Endothelial cell of umbilical vein (primary cell): ENCODE measurements around the gene MT1B. TPM values are rescaled to one million over a fixed set of nuclear protein-coding genes. Genes with fewer than 3 reads are reported as not detected.

Source experiments
- BruUV-seq: library from RNA; stranded (reverse); fragments of 400-500 nt; replicated peaks from 2 replicates; lab custom pipeline; 2021; lab: Mats Ljungman, UMichigan
- CTCF ChIA-PET: fragments of 300-600, 350-600 bp; sonication (Branson Sonifier 250); formaldehyde crosslinking; loops from one replicate; lab custom pipeline; 2021; ENCODE audit warnings: antibody characterized with exemption, inconsistent platforms; lab: Charles Lee
- POLR2A ChIA-PET: fragments of 300-600, 350-600 bp; sonication (Branson Sonifier 250); formaldehyde crosslinking; loops from one replicate; lab custom pipeline; 2021; ENCODE audit warnings: antibody characterized with exemption, inconsistent platforms; lab: Charles Lee
- DNase-seq: peaks from one replicate; pipeline ENCODE4 v3.0.0-alpha.2; 2011; ENCODE audit warnings: low read depth, low spot score
- FAIRE-seq: peaks from 2 replicates; lab custom pipeline; 2011; peaks lifted over from hg19 to GRCh38; lab: Jason Lieb, UNC
- H2AFZ ChIP-seq: 2 replicates; pipeline ENCODE4 v1.6.0; 2012; ENCODE audit warnings: low read depth, low read length, control low read depth, inconsistent platforms
- H3K27ac ChIP-seq: 2 replicates; pipeline ENCODE4 v1.5.1; 2011; ENCODE audit warnings: low read depth, mild to moderate bottlenecking, control low read depth, low read length, moderate library complexity; ENCODE audit not compliant: insufficient read depth
- H3K27me3 ChIP-seq, 2 experiments: 2 replicates each; pipeline versions ENCODE4 v1.6.0 to v1.6.1; 2011; ENCODE audit warnings: low read length in 2 of 2, mixed read lengths in 1 of 2; ENCODE audit not compliant: control insufficient read depth in 2 of 2, insufficient read depth in 2 of 2
- H3K36me3 ChIP-seq, 2 experiments: 2 replicates in 1 of 2; 3 replicates in 1 of 2; pipeline ENCODE4 v1.5.1; 2011; ENCODE audit warnings: low read length in 2 of 2, mild to moderate bottlenecking in 1 of 2, moderate library complexity in 1 of 2; ENCODE audit not compliant: control insufficient read depth in 2 of 2, insufficient read depth in 2 of 2; ENCODE audit errors: extremely low read depth in 1 of 2
- H3K4me1 ChIP-seq: 3 replicates; pipeline ENCODE4 v1.5.1; 2011; ENCODE audit warnings: mild to moderate bottlenecking, low read length; ENCODE audit not compliant: control insufficient read depth, insufficient read depth; ENCODE audit errors: extremely low read depth
- H3K4me2 ChIP-seq: 2 replicates; pipeline ENCODE4 v1.6.1; 2011; ENCODE audit warnings: low read length, control low read depth, mixed read lengths; ENCODE audit not compliant: insufficient read depth
- H3K4me3 ChIP-seq, 3 experiments: fragments of 200-600 bp in 1 of 3; sonication (generic), shearing (Covaris generic) in 1 of 3; replicated peaks in 1 of 3; 2 replicates each; pipeline ENCODE4 v1.5.1; 2011 to 2016; ENCODE audit warnings: control low read depth in 3 of 3, low read length in 3 of 3, mild to moderate bottlenecking in 2 of 3, inconsistent platforms in 1 of 3, low read depth in 1 of 3, moderate library complexity in 1 of 3; ENCODE audit not compliant: insufficient read depth in 1 of 3
- H3K79me2 ChIP-seq: 2 replicates; pipeline ENCODE4 v1.6.0; 2012; ENCODE audit warnings: low read length, inconsistent platforms; ENCODE audit not compliant: control insufficient read depth, insufficient read depth
- H3K9ac ChIP-seq: replicated peaks from 2 replicates; pipeline ENCODE3; 2011; ENCODE audit warnings: low read length, control low read depth; ENCODE audit not compliant: insufficient read depth; ENCODE audit errors: extremely low read depth
- H3K9me1 ChIP-seq: replicated peaks from 3 replicates; pipeline ENCODE4 v1.6.0; 2011; ENCODE audit warnings: mild to moderate bottlenecking, low read length; ENCODE audit not compliant: control insufficient read depth, insufficient read depth; ENCODE audit errors: extremely low read depth
- H3K9me3 ChIP-seq: replicated peaks from 2 replicates; pipeline ENCODE4 v1.5.1; 2012; ENCODE audit warnings: low read length, inconsistent platforms; ENCODE audit not compliant: control insufficient read depth, insufficient read depth
- H4K20me1 ChIP-seq: replicated peaks from 2 replicates; pipeline ENCODE3; 2011; ENCODE audit warnings: mild to moderate bottlenecking, low read length; ENCODE audit not compliant: control insufficient read depth, insufficient read depth; ENCODE audit errors: extremely low read depth
- CTCF ChIP-seq, 2 donors: IDR thresholded peaks; 1 replicate in 1 of 2; 2 replicates in 1 of 2; pipeline ENCODE4 v1.5.1; 2011; ENCODE audit warnings: low read length in 2 of 2, mild to moderate bottlenecking in 2 of 2, moderate library complexity in 2 of 2, control low read depth in 1 of 2, inconsistent platforms in 1 of 2, low read depth in 1 of 2; ENCODE audit not compliant: insufficient read depth in 1 of 2; ENCODE audit errors: extremely low read depth in 1 of 2
- EZH2 ChIP-seq: IDR thresholded peaks from 2 replicates; pipeline ENCODE4 v1.6.1; 2012; ENCODE audit warnings: borderline replicate concordance, low read depth, mild to moderate bottlenecking, moderate library complexity, low read length, inconsistent platforms; ENCODE audit not compliant: severe bottlenecking
- FOS ChIP-seq: IDR thresholded peaks from 2 replicates; pipeline ENCODE4 v1.6.1; 2011; ENCODE audit warnings: mild to moderate bottlenecking, low read length, moderate library complexity, borderline replicate concordance; ENCODE audit not compliant: insufficient read depth
- GATA2 ChIP-seq: IDR thresholded peaks from 2 replicates; pipeline ENCODE4 v1.7.0; 2011; ENCODE audit warnings: low read depth, mild to moderate bottlenecking, moderate library complexity, mixed read lengths, low read length; ENCODE audit not compliant: insufficient read length, insufficient read depth
- JUN ChIP-seq: IDR thresholded peaks from 2 replicates; pipeline ENCODE4 v1.6.1; 2011; ENCODE audit warnings: borderline replicate concordance, low read depth; ENCODE audit not compliant: insufficient read length, insufficient read depth
- MAX ChIP-seq: IDR thresholded peaks from 2 replicates; pipeline ENCODE4 v1.6.1; 2011; ENCODE audit not compliant: insufficient read depth, insufficient read length
- MYC ChIP-seq: IDR thresholded peaks from one replicate; pipeline ENCODE4 v1.6.1; 2011; ENCODE audit warnings: mild to moderate bottlenecking, low read depth, low read length
- POLR2A ChIP-seq: IDR thresholded peaks from 2 replicates; pipeline ENCODE4 v1.6.1; 2012; ENCODE audit warnings: low read depth, mild to moderate bottlenecking, control low read depth, low read length
- POLR2AphosphoS5 ChIP-seq: IDR thresholded peaks from 2 replicates; pipeline ENCODE4 v1.6.1; 2012; ENCODE audit warnings: low read depth, mild to moderate bottlenecking, control low read depth, low read length, moderate library complexity; ENCODE audit not compliant: insufficient read depth
- dilution Hi-C: fragments of 300-500 bp; cut with MboI; formaldehyde crosslinking; loops from one replicate; pipeline ENCODE4 v1.15.0; 2019; ENCODE audit warnings: low sequenced_read_pairs; ENCODE audit not compliant: extremely low pct_ligation_motif_present
- intact Hi-C: fragments of 100-400 bp; cut with micrococcal nuclease; formaldehyde crosslinking; loops from one replicate; pipeline ENCODE4 v1.10.0; 2022
- polyA plus RNA-seq, 4 experiments: library from polyadenylated mRNA; depleted of rRNA in 3 of 4; stranded (reverse) in 3 of 4; unstranded in 1 of 4; fragments of >200 nt; gene quantifications; 2 replicates each; pipeline versions ENCODE4 v1.2.1 to v1.2.3, GENCODE V29; 2011 to 2012; ENCODE audit warnings: missing spikeins in 1 of 4
- total RNA-seq: library from RNA; stranded (reverse); gene quantifications from 2 replicates; pipeline ENCODE4 v1.2.3, GENCODE V29; 2021

The MT1B gene
- total and polyA plus RNA-seq, 2 donors (not counting 3 experiments of a cell fraction or from before 2014, with no cell fraction given) = not detected

- POLR2A ChIA-PET = interaction anchor here (0.6 kb wide), 2 partner anchors 10 to 37 kb away, joined by 3 to 4 read pairs; no protein-coding TSS in a partner anchor
- peaks cover 36 to 54% of the 10 kb centered on the region in 2 experiments for H3K27me3 ChIP-seq
- FAIRE-seq (peak; percentile 33), DNase-seq (no peak)
- no peak overlapping the region for H3K27ac ChIP-seq
- no peaks in the 10 kb centered on the region for H3K79me2 ChIP-seq
- H3K9me3 ChIP-seq = no peaks in the 10 kb centered on the region
- dilution Hi-C loops = no loop called here
- peak; percentile 26 for TF ChIP-seq EZH2
- no peak for TF ChIP-seq POLR2A
- no peaks in the 10 kb centered on the region for H3K9me1 ChIP-seq
- intact Hi-C loops = no loop called here
- H3K36me3 ChIP-seq = no peaks in the 10 kb centered on the region
- H4K20me1 ChIP-seq = no peaks in the 10 kb centered on the region
- no TSS peak for BruUV-seq
- H3K9ac ChIP-seq = no peak overlapping the region
- peak overlapping the region in 2 of 3 experiments; percentile 0 to 9 for H3K4me3 ChIP-seq
- H3K4me2 ChIP-seq = peak overlapping the region; percentile 40
- H3K4me1 ChIP-seq = peaks cover 10% of the 10 kb centered on the region
- peak overlapping the region; percentile 64 for H2AFZ ChIP-seq
- CTCF ChIA-PET = interaction anchor here (0.8 to 3.2 kb wide), 8 partner anchors 18 to 129 kb away, joined by 3 to 19 read pairs (median 4); no protein-coding TSS in a partner anchor
Measured at GRCh38 chr16:56643080-56643778, 8.5 kb upstream of the MT1B start.

- BruUV-seq = no TSS peak
- TF ChIP-seq MAX = no peak
- no peak for TF ChIP-seq EZH2
- no peak for TF ChIP-seq GATA2
- no peak for TF ChIP-seq POLR2AphosphoS5
- no peak for TF ChIP-seq FOS
- no peak for TF ChIP-seq CTCF (IDR thresholded peaks at IDR 0.05; ENCODE audit: extremely low read depth in 1 of 2, insufficient read depth in 1 of 2, low read depth in 1 of 2, low read length in 2 of 2)
- TF ChIP-seq JUN = no peak
- no peak for TF ChIP-seq MYC
- no peak for TF ChIP-seq POLR2A
- dilution Hi-C loops (no loop called here), intact Hi-C loops (no loop called here)
- H3K9me1 ChIP-seq = no peaks in the 10 kb centered on the region
- no peaks in the 10 kb centered on the region for H3K79me2 ChIP-seq
- FAIRE-seq (no peak), DNase-seq (no peak)
- no peaks in the 10 kb centered on the region for H4K20me1 ChIP-seq
- peaks cover 40 to 60% of the 10 kb centered on the region in 2 experiments for H3K27me3 ChIP-seq
- no peak overlapping the region for H3K27ac ChIP-seq
- no peak overlapping the region for H3K4me3 ChIP-seq
- no peak overlapping the region for H3K9ac ChIP-seq
- no peaks in the 10 kb centered on the region for H3K9me3 ChIP-seq
- H2AFZ ChIP-seq = peak overlapping the region; percentile 64
- peaks cover 8% of the 10 kb centered on the region for H3K4me1 ChIP-seq
- ChIA-PET CTCF (interaction anchor here (0.8 to 3.2 kb wide), 8 partner anchors 18 to 130 kb away, joined by 3 to 19 read pairs (median 4); no protein-coding TSS in a partner anchor), POLR2A (interaction anchor here (0.6 kb wide), 2 partner anchors 10 to 37 kb away, joined by 3 to 4 read pairs; no protein-coding TSS in a partner anchor)
- H3K36me3 ChIP-seq = no peaks in the 10 kb centered on the region
- H3K4me2 ChIP-seq = peak overlapping the region; percentile 32
Measured at GRCh38 chr16:56643833-56644232, 7.9 kb upstream of the MT1B start.
